Activated T-cell treated with anti-CD3 and anti-CD28 coated beads for 48 hours (primary cell): ENCODE data around the gene RPUSD4.

Source experiments
- DNase-seq: peaks from one replicate; pipeline ENCODE4 v3.0.0-alpha.2; 2020; ENCODE audit warnings: low read depth

Gene RPUSD4

DNA sequence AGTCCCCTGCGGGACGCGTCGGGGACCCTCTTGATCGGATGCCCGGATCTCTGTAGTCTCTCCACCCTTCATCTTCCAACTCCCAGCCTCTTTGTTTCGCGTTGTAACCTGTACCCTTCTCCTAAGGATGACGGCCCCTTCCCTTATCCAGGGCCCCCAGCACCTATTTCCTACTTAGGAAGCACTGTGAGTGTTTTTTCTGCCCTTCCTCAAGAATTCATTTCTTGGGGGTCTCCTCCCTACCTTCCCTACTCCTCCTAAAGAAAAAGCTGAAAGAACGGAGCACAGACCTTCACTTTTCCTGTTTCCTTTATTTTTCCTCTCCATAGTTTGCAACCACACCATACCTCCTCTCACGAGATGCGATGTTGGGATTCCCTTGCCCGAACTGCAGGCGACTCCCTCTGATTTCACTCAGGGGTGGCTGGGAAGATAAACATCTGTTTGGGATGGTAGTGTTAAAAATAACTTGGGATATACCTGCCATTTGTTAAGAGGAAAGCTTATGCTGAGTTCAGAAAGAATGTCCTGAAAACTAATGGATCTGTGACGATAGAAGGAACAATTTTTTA, 725 bp upstream of the RPUSD4 start:
- no peak for DNase-seq

GRCh38 chr11:126210871-126211235, 597 bp downstream of the RPUSD4 start:
- DNase-seq = no peak

- DNase-seq = no peak
These were observed 3.6 kb downstream of the RPUSD4 start for GRCh38 chr11:126207896-126208295.

- no peak for DNase-seq
These were observed 6.1 kb downstream of the RPUSD4 start for GRCh38 chr11:126205359-126205758.

DNA sequence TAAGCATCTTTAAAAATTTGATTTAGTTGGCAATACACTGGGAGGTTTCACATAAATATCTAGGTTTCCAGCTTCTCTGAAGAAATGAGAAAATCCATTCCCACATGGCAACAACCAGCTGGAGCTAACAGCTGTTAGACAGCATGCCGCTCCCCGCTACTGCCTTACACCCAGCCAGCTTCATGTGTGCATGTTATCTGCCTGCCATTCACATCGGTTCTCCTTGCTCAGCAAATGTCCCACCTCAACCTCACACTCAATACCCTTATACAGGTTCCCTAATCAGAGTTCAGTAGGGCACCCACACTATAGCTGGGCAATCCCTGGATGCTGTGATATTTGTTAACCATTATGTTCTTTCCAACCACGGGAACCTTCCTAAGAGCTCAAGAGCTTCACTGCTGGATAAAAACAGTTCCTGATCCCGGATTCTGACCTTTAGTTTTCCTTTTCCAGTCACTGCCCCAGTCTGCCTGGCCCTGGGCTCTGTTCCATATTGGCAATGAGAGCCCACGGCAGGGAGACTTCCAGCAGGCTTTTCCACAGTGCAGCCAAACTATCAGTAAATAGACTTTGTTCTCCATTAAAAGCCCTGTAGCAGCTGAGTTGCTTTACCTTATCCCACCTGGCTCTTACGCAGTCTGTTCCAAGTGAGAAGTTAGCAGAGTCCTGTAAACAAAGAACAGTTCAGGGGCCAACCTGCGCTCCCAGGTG, 8.6 kb downstream of the RPUSD4 start:
- no peak for DNase-seq

DNA sequence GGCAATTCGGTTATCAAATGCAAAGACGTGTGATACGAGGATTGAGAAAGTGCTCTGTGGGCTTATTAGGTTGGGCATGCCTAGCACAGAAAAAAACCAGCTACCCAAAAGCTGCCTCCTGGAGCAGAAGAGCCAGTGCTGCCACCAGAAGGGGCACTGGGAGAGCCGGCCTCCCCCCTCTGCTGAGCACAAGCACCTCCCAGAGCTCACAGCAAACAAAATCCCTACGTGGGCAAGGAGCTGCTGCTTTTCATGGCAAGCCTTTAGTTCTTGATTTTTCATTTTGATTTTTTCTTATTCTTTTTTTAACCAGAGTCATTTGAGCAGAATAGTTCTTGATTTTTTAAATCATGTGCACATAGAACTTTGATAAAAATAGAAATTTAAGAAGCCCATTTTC, 12.8 kb downstream of the RPUSD4 start:
- no peak for DNase-seq

DNA sequence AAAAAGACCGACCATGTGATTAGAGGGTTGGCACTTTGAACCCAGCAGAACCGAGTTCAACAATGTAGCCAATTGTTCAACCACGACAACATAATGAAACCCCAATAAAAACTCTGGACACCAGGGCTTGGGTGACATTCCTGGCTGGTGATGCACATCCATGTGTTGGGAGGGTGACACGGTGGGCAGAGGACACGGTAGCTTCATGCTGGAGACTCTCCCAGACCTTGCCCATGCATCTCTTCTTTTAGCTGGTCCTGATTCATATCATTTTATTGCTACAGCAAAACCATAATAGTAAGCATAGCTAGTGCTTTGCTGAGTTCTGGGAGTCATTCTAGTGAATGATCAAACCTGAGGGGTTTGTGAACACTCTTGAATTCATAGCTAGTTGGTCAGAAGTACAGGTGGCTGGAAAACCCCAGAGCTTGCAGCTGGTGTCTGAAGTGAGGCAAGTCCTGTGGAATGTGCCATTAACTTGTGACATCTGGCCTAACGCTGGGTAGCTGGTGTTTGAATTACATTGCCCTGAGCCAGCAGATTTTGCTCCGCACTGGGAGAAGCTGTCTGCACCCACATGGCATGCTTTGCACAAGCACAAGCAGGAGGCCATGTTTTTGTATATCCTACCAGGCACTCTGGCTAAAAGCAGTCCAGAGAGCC, 14.0 kb downstream of the RPUSD4 start:
- DNase-seq = no peak

GRCh38 chr11:126195119-126195518, 16.3 kb downstream of the RPUSD4 start:
- DNase-seq = no peak

DNA sequence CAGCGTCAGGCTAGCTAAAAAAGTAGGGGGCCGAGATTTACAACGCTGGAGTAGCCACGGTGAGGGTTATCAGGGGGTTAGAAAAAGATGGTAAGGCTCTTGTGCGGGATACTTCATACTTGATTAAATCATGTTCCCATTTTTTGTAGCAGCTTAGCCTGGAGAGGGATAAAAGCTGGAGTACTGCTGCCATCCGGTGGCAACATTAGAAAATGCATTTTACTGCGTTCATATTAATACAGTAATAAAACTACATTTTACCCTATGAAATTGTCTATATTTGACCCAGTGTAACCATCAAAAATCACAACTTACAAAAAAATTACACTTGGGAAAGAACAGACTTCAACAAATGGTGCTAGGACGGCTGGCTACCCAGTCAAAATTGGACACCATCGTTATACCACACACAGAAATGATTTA, 17.3 kb downstream of the RPUSD4 start:
- DNase-seq = peak; percentile 22

DNA sequence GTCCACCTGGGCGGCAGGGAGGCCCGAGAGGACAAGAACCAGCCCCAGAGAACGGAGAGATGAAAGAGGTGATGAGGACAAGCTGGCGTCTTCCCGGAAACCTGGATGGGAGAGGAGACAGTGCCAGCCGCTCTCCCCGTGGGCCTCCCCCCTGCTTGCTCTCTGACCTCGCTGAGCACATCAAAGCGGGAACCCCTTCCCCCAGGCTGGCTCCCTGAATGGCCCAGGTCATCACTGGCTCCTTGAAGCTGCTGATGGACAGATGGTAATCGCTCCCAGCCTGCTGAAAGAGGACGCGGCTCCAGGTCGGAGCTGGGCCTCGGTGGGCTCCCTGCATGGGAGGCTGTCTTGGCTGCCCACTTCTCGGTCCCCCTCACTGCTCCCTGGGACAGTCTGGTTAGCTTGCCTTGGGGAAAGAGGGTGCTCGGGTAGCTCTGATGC, 18.4 kb downstream of the RPUSD4 start:
- DNase-seq = no peak

DNA sequence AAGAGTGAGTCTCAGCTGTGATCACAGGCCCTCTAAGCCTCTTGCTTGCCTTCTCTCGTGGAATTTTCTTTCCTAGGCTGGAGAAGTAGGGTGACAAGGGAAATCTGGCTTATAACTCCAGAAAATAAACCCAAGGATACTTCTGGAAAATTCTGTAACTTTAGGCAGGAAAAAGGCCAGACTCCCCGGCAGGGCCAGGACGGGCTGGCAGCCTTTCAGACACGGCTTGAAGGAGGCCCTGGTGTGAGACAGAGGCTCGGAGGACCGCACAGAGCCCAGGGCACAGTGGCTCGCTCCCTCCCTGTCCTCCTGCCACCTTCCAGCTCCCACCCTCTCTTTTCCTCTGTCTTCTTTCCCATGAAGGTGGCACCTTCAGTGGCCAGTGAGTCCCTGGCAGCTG, 19.1 kb downstream of the RPUSD4 start:
- DNase-seq = no peak

DNA sequence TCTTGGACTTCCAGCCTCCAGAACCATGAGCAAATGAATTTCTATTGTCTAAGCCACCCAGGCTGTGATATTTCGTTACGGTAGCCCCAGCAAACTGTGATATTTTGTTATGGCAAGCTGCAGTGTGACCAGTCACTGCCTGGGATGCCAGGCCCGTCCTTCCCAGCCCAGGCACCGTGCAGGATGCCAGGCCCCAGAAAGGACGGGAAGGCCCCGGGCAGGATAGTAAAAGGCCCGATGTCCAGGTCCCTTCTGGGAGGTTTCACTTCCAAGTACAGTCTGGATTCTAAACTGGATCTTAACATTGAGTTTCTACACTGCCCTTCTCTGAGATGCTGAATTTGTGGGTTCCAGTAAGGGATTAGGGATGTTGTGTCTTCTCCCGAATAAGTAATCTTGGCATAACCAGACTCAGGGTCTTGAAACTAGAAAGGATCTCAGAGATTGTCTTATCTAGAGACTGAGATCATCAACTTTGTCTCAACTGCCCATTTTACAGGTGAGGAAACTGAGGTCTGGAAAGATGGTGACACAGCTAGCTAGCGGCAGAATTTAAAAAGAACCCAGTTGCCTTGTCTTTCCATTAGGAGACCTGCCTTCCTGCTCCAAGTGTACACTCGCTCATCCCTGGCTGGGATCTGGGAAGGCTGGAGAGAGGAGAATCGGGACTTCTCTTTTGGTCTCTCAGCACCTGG, 19.9 kb downstream of the RPUSD4 start:
- DNase-seq = no peak

DNA sequence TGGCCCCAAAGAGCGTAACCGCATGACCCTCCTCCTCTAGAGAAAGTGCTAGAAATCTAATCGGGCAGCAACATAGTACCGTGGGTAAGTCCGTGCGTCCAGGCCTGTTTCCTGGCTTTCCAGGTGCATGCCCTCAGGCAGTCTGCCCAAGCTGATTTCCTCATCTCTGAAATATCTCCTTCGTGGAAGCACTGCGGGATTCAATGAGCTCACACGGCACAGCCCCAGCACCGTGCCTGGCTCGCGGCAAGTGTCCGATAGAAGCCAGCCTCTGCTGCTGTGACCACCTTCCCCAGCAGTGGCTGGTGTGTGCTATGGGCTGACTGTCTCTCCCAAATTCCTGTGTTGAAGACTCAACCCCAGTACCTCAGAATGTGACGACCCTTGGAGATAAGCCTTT, 20.7 kb downstream of the RPUSD4 start:
- DNase-seq = no peak

GRCh38 chr11:126189109-126189929, 22.1 kb downstream of the RPUSD4 start:
- no peak for DNase-seq

GRCh38 chr11:126188332-126189108, 22.9 kb downstream of the RPUSD4 start:
- no peak for DNase-seq

GRCh38 chr11:126186708-126187529, 24.5 kb downstream of the RPUSD4 start:
- DNase-seq = no peak

GRCh38 chr11:126186025-126186698, 25.3 kb downstream of the RPUSD4 start:
- DNase-seq = no peak

- DNase-seq = no peak
These were observed 26.0 kb downstream of the RPUSD4 start for GRCh38 chr11:126185259-126186024.
